T-helper 9 cell (primary cell): Measurements from ENCODE around the gene SPINT2.
"Not testable (repeated sequence)": the region's sequence is repeated elsewhere in the genome, so short reads cannot be mapped to it uniquely, and the experiment has no call there.

Experiments
- DNase-seq: peaks from one replicate; pipeline ENCODE4 v3.0.0-alpha.2; 2020

SPINT2 gene

DNA sequence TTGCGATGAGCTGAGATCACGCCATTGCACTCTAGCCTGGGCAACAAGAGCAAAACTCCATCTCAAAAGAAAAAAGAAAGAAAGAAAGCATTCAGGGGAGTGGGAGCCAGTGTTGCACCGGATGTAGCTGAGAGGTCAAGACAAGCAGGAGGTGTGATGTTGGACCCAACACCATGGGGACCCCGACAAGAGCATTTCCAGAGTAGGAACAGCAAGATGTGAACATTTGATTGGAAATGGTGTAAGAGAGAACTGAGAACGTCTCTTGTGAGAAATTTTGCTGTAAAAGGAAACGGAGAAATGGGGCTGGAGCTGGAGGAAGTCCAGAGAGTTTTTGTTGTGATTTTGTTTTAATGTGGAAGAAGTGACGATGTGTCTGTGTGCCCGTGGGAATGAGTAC is 24.6 kb upstream of the SPINT2 start:
- DNase-seq, result no peak

DNA sequence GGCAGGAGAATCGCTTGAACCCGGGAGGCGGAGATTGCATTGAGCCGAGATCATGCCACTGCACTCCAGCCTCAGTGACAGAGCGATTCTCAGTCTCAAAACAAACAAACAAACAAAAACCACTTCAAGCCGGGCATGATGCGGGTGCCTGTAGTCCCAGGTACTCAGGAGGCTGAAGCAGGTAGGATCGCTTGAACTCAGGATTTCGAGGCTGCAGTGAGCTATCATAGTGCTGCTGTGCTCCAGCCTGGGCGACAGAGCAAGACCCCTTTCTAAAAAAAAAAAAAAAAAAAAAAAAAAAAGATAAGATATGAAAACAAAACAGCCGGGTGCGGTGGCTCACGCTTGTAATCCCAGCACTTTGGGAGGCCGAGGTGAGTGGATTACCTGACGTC is 21.1 kb upstream of the SPINT2 start:
- DNase-seq, result no peak

DNA sequence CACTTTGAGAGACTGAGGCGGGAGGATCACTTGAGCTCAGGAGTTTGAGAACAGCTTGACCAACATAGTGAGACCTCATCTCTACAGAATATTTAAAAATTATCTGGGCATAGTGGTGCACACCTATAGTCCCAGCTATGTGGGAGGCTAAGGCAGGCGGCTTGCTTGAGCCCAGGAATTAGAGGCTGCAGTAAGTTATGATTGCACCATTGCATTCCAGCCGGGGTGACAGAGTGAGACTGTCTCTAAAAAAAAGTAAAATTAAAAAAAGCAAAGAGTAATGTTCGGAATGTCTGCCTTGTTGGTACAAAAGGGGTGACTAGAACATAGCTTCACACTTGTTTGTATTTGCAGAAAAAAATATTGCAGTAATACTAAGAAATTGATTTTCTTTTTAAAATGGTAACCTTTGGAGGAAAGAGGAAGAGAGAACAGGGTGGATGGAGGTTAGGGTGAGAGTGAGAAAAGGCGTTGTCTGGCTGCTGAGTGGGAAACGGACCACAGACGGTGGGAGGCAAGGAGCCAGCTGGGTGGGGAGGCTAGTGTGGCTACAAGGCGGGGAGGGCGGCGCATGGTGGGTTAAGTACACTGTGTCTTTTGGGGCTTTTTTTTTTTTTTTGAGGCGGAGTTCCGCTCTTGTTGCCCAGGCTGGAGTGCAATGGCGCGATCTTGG is 18.4 kb upstream of the SPINT2 start:
- DNase-seq, result no peak

DNA sequence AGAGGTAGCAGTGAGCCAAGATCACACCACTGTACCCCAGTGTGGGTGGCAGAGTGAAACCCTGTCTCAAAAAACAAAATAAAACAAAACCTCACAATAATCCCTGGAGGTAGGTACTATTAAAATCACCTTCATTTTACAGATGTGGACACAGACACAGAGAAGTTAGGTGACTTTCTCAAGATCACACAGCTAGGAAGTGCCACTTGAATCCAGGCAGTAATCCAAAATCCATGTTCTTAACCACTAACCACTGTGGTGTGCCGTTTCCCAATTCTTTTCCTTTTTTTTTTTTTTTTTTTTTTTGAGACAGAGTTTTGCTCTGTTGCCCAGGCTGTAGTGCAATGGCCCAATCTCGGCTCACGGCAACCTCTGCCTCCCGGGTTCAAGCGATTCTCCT is 17.2 kb upstream of the SPINT2 start:
- DNase-seq, result no peak

DNA sequence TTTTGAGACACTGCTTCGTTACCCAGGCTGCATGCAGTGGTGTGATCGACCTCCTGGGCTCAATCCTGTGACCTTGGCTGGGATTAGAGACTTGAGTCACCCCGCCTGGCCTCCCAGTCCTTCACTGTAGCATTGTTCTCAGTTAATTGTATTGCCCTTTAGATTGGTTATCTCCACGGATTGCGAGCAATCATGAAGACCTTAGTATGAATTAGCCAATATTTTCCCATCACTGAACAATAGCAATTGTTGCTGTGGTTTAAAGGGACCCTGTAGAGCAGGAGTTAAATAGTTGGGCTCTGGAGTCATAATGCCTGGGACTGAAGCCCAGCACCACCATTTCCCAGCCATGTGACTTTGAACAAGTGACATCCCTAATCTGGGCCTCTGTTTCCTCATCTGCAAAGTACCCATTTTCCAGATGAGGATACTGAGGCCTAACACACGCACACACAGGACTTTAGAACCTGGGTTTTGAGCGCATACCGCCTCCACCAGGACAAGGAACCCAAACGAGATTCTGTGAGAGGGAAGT is 16.6 kb upstream of the SPINT2 start:
- DNase-seq, result no peak

DNA sequence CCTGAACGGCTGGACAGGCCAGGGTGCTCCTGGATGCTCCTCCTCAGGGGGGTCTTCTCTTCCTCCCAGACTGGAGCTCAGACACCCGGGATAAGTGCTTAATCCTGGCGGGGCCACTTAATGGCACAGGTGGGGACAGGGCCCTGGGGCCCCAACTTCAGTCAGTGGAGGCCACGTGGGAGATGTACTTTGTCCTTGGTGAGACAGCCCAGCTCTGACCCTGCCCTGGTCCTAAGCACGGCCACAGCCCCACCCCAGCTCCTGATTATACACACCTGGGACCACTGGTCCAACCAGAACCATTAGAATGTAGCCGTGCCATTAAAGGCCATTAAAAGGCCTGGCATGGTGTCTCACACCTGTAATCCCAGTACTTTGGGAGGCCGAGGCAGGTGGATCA is 16.0 kb upstream of the SPINT2 start:
- no peak for DNase-seq

DNA sequence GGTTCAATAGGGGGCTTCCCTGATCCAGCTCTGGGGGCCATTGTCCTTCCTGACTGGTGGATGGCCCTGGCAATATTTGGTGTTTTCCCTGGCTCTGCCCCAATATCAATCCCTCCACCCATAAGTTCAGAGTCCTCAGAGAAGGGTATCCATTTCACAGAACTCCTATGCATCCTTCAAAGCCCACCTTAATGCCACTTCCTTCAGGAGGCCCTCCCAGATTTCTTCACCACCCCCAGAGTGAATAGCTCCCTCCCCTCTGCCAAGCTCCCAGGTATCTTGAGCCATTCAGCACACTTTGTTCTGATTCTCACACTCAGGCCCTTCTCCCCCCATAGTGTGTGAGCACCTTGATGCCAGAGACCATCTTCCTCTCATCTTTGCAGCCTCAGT is 13.9 kb upstream of the SPINT2 start:
- no peak for DNase-seq

DNA sequence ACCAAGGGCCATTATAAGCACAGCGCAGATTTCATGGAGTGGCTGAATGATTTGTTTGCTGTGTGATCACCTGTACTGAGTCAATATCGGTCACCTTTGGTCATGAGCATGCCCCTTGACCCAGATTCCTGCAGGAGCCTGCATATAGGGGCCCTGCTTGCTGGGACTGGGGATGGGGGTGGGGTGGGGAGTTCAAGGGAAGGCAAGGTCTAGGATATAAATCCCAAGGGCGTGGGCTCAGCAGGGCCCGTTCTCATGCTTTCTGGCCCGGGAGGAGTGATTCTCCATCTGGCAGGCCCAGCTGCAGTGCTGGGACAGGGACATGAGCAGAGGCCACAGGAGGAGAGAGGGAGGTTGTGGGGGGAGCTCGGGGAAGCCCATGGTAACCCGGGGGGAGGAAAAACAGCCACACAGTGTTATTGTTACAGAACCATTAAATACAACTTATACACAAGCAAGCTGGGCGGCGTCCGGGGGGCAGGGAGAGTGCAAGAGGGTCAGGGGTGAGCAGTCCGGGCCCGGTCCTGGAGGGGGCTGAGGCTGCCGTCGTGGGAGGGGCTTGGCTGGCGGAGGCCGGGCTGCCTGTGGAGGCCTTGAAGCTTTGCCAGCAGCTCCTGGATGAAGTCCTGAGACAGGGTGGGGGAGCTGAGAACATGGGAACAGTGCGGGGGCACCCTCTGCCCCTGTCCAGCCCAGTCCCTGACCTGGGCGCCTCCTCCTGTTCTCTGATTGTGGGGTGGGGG is 13.4 kb upstream of the SPINT2 start:
- DNase-seq, result no peak

DNA sequence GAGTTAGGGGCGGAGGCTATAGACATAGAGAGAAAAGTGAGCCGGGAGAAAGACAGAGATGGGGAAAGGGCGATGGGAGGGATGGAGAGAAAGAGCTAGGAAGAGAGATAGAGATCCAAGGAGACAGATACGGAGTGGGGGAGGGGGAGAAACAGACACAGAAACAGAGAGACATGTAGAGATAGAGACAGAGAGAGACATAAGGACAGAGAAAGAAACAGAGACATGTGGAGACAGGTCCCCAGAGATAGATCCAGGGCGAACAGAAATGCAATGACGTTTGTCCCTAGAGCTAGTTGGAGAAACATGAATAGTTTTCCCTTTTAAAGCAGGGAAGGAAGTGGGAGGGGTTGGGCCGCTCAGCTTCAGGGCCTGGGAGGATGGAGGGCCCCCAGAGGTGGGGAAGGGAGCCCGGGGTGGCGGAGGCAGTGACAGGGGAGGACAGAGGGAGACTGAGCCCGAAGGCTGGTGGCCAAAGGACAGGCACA is 12.8 kb upstream of the SPINT2 start:
- no peak for DNase-seq

DNA sequence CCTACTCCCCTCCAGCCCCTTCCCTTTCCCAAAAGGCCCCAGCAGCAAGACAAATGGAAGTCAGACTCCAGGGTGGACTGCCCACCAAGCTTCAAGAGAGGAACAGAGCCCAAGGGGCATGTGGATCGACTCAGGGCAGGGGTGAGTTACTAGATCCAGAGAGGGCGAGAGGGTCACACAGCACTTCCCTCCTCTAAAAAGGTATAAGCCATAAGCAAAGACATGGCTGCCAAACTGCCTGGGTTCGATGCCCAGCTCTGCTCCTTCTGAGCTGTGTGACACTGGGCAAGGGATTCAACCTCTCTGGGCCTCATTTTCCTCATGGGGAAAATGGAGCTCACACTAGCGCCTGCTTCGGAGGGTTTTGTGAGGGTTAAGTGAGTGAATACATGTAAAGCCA is 12.0 kb upstream of the SPINT2 start:
- no peak for DNase-seq

DNA sequence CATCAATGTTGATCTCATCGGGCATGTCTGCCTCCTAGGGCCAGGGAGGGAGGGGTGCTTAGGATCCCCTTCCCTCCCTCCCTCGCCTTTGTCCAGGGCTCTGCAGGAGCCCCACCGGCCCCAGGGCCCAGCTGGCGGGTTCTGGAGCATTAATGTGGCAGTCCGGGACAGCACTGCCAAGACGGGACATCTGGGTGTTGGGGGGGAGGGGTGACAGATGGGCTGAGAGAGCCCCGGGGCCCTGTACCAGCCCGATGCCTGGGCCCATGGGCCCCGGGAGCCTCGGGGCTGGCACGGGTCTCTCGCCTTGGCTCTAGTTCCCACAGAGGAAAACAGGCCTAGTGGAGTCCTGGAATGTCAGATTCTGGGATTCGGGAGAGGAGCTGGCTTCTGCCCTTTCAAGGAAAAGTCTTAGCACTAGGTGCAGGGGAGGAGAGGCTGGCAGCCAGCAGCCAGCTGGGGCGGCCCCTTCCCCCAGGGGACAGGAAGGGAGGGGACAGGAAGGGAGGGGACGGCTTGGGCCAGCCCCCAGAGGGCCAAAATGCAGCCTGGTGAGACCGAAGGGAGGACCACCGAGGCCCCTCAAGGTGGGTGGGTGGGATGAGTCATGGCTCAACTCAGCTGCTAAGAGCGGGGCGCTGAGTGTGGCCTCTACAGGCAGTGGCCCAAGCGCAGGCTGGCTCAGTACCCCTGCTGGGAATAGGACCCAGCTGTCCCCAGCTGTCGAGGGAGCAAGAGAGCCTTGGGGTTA is 11.3 kb upstream of the SPINT2 start:
- DNase-seq, result no peak

DNA sequence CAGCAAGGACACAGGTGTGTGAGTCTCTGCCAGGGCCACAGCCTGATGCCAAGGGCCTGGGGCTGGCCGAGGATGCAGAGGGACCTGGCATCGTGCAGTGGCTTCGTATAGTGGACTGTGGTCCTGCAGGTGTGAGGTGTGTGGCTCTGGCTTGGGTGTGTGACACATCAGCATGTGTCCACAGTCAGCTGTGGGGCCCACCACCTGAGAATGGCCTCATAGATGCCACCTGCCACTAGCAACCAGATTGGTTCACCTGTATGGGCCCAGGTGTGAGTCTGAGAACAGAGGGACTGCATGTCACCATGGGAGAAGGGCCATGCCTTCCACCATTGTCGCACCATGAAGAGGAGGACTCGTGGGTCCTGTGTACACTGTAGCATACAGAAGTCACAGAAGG is 10.6 kb upstream of the SPINT2 start:
- no peak for DNase-seq

DNA sequence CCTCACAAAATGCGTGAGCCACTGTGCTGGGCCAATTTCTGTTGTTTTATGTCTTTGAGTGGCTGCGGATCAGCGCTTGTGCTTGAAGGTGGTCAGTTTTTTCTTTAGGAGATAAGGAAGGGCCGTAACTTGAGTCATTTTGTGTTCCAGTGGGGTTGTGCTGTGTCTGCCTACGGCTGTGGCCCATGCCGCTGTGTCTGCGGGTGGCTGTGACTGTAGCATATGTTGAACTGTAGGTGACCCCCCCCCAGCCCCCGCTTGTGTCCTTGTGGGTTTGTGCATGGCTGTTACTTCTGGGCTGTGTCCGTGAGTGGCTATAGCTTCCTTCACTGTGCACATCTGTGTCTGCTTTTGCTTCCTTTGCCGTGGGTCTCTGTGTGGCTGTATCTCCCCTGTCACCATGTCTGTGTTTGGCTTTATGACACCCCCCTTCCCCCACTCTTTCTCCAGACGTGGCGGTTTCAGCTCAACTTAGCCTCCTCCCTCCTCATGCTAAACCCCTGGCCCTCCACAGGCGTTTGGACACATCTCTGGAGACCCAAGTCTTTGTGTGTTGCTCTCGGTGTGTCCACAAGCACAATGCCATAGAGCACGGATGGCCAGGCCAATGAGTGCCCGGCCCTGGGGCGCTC is 8.9 kb upstream of the SPINT2 start:
- no peak for DNase-seq

DNA sequence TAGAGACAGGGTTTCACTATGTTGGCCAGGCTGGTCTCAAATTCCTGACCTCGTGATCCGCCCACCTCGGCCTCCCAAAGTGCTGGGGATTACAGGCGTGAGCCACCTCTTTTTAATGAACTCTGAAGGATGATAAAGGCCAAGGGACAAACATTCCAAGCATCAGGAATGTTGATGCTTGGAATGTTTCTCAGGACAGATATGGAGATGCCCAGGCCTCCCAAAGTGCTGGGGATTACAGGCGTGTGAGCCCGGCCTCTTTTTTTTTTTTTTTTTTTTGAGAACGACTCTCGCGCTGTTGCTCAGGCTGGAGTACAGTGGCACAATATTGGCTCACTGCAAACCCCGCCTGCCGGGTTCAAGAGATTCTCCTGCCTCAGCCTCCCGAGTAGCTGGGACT is 2.4 kb upstream of the SPINT2 start:
- not testable (repeated sequence) for DNase-seq

DNA sequence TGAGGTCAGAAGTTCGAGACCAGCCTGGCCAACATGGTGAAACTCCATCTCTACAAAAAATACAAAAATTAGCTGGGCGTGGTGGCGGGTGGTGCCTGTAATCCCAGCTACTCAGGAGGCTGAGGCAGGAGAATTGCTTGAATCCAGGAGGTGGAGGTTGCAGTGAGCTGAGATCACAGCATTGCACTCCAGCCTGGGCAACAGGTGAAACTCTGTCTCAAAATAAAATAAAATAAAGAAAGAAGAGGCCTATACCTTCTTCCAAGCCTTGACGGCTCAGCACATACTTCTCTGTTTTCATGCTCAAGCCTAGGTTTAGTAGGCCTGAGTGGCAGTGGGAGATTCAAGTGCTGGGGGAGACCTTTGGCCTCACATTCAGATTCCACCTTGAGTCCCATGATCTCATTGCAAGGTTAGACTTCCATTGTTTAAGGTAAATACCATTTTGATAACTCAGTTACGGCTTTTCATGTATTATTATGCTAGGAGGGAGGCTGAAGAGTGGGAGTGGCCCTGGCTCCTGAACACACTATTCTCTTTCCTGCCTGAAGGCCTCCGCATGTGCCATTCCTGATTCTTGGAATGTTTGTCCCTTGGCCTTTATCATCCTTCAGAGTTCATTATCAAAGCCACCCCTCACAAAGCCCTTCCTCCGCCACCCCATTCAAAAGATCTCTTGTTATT is 1.6 kb upstream of the SPINT2 start:
- DNase-seq, result no peak

DNA sequence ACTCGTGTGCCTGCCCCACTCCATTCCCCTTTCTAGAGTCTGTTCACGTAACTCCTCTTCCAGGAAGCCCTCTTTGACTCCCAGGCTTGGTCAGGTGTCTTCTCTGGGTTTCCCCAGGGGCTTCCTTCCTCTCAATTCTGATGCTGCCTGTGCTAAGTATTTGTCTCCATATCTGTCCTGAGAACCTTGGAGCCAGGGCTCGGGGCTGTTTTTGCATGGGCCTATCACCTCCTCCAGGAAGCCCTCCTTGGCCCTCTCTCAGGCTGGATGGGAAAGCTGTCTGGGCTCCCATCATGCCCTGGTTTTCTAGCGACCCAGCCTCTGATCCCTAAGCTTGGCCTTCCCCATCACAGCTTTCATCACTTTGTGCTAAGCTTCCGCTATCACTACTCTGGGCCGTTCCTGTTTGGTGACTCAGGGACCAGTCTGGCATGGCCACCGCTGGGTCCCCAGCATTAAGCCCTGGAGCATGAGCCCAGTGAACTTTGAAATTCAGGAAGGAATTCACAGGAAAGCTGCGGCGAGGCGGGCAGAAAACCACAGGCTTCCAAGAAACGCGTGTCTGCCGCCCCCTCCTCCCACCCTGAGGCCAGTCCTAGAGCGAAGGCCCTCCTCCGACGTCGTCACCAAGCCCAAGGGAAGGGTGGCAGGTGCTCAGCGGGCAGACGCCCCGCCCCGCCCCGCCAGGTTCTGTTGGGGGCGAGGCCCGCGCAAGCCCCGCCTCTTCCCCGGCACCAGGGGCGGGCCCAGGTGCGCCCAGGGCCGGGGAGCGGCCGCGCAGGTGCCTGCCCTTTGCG is 486 bp upstream of the SPINT2 start:
- DNase-seq, result peak; percentile 60

DNA sequence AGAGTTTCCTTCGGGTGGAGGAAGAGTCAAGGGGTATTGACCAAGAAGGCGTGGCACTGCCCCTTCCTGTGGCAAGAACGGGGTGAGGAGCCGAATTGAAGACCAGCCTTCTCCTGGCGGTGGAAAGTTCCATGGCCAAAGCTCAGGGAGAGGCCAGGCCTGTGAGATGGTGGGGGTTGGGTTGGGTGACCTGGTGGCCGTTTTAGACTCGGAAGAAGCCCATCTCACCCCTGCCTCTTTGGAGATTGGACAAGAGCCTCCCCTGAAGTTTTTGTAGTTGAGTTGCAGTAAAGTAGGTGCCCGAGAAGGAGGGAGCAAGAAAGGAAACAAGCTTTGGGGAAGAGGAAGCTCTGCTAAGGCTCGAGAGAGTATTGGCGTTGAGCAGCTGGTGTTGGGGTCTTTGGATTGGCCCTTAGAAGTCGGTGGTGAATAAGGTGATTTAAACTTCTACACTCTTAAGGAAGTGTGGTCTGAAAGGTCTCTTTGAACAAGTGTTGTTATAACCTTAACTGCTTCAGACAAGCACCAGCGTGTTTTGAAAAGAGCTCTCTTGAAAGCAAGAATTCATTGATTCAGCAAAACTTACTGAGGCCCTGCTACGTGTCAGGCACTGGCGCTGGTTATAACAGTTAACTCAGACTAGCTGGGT is 964 bp downstream of the SPINT2 start:
- DNase-seq, result no peak

DNA sequence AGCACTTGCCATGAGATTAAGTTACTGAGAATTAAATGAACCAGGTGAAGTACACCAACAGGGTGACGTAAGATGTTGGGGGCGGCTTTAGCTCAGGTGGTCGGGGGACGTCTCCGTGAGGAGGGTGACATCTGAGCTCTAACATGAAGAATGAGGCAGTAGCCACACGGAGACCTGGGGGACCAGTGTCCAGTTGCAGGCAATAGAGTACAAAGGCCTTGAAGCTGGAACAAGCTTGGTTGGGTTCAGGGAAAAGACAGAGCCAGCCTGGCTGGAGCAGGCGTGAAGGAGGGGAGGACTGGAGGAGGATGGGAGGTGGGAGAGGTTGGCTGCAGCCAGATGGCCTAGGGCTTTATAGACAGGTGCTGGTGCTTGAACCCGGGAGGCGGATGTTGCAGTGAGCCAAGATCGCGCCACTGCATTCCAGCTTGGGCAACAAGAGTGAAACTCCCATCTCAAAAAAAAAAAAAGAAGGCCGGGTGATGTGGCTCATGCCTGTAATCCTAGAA is 1.6 kb downstream of the SPINT2 start:
- DNase-seq, result no peak

DNA sequence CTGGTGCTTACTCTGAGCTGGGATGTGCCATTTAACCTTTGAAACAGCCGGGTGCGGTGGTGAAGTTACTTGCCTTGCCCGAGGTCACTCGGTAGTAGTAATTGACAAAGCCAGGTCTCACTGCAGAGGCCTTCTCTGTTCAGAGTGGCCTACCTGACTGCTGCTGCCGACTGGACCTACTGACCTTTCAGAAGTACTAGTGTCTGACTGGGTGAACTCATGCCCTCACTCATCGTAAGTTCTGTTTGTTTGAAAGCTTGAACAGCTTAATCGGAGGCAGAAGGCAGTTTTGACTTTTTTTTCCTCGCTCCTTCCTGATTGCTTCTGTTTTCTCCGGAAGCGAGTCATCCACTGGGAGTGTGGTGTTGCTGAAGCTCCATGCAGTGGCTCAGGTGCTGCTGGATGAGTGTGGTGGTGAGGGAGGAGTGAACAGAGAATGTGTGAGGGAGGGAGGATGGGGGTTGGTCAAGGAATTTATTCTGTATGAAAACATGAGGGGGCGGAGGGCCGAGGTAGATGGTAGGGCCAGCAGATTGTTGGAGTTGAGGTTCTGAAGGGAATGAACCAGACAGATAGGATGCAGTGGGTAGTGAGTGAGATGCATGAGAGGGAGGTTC is 2.7 kb downstream of the SPINT2 start:
- DNase-seq, result no peak

DNA sequence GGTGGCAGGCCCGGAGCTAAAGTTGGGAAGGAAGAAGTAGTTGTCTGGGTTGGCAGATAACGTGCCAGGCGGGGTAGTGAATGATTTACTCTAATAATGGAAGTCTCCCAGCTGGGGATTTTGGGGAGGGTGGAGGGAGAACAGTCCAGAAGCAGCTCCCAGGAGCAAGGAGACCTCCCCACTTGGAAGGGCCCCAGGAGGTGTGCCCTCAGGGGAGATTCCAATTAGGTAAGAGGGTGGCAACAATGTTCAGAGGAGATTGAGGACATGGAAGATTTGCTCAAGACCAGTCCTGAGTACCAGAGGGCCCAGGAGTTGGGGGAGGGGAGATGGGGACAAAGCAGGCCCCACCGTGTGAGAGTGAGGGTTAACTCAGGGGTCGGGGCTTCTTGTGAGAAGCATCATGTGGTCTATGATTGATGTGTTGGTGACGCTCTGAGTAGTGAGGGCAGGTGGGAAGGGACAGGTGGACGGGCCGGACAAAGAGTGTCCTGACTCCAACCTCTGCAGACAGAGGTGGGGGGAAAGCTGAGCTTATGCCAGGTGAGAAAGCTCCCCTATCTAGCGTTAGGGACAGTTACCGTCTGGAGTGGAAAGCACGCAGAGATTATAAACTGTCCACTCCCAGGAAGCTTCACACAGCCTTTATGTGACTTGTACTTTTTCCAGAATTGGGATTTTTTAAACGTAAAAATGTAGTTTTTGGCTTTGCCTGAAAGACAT is 3.5 kb downstream of the SPINT2 start:
- DNase-seq, result no peak
